ENCODE results near the gene STX1B. TPM values are rescaled to one million over a fixed set of nuclear protein-coding genes. Genes with fewer than 3 reads are reported as not detected.

Gene STX1B
- total RNA-seq, 2 donors from 2014 or later, result 0.35 to 0.52 TPM

DNA sequence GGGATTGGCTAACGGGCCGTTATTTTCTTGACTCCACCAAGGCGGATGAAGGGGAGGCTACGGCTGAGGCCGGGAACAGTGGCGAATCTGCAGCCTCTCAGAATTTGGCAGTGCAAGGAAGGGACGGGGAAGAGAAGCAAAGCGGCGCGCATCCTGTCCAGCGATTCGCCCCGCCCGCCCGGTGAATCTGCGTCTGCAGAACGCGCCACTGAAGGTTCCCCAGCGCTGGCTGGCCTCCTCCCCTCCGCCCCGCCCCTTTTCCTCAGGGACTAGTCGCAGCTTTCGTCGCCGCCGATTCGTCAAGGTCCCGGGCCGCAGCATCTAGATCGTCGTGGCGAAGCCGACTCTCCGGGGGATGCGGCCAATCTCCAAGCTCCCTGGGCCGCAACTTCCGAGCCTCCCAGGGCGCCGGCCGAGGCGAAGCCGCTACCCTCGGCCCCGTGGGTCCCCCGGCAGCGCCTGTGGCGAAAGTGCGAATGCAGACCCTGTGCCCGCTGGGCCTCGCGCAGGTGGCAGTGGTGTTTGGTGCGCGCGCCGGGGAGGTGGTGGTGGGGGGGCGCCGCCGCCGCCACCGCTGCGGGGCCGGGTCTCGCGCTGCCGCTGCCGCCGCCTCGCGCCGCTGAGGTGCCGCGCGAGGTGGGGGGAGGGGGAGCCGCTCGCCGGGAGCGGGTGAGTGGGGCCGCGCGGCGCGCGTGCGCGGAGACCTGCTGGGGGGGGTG, 52.8 kb downstream of the STX1B start, which contains the start of gene SETD1A:
SETD1A (plus strand) TSS at position 299 of the 719 bp plus-strand sequence. CDS start 978 bp downstream, outside the sequence.
- peak within 1 kb of the TSS; percentile 85 for H3K27ac ChIP-seq

GRCh38 chr16:30956601-30957455, 53.6 kb downstream of the STX1B start:
- TF ChIP-seq, protein P1, sequence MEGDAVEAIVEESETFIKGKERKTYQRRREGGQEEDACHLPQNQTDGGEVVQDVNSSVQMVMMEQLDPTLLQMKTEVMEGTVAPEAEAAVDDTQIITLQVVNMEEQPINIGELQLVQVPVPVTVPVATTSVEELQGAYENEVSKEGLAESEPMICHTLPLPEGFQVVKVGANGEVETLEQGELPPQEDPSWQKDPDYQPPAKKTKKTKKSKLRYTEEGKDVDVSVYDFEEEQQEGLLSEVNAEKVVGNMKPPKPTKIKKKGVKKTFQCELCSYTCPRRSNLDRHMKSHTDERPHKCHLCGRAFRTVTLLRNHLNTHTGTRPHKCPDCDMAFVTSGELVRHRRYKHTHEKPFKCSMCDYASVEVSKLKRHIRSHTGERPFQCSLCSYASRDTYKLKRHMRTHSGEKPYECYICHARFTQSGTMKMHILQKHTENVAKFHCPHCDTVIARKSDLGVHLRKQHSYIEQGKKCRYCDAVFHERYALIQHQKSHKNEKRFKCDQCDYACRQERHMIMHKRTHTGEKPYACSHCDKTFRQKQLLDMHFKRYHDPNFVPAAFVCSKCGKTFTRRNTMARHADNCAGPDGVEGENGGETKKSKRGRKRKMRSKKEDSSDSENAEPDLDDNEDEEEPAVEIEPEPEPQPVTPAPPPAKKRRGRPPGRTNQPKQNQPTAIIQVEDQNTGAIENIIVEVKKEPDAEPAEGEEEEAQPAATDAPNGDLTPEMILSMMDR (IDR thresholded peaks at IDR 0.05), result no peak
- peaks cover 8% of the 10 kb centered on the region for H3K4me1 ChIP-seq
- intact Hi-C loops (cut with DNase I), result no loop called here

More for the DNA sequence above, 52.8 kb downstream of the STX1B start, which contains the start of gene SETD1A:
- intact Hi-C loops (cut with DNase I), result no loop called here
- H3K9ac ChIP-seq (ENCODE audit: low read depth in 2 of 2, low read length in 2 of 2), result peak within 1 kb of the TSS; percentile 86 to 89
- no peaks in the 10 kb centered on the region for H3K9me3 ChIP-seq
- TF ChIP-seq, protein P1 (IDR thresholded peaks at IDR 0.05), result no peak
- peak; percentile 96 for DNase-seq
- H3K4me1 ChIP-seq, result peaks cover 8% of the 10 kb centered on the region
- peak within 1 kb of the TSS; percentile 58 for H3K4me3 ChIP-seq
- peaks cover 10% of the 10 kb centered on the region for H3K36me3 ChIP-seq
- H3K27me3 ChIP-seq, result no peaks in the 10 kb centered on the region

DNA sequence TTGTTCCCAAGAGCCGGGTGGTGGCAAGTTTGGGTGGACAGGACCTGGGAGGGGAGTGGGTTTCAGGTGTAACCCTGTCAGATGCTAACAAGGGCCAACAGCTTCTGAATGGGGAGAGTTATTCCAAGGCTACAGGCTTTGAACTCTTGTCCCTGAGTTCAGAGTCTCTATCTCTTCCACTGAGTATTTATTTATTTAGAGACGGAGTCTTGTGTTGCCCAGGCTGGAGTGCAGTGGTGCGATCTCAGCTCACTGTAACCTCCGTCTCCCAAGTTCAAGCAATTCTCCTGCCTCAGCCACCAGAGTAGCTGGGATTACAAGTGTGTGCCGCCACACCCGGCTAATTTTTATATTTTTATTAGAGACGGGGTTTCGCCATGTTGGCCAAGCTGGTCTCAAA, 55.4 kb downstream of the STX1B start:
- H3K36me3 ChIP-seq, result no peaks in the 10 kb centered on the region
- H3K4me1 ChIP-seq, result peaks cover 17% of the 10 kb centered on the region
- H3K9me3 ChIP-seq, result no peaks in the 10 kb centered on the region
- intact Hi-C loops (cut with DNase I), result no loop called here
- no peak overlapping the region for H3K27ac ChIP-seq
- no peak for DNase-seq
- no peaks in the 10 kb centered on the region for H3K27me3 ChIP-seq
- no peak overlapping the region for H3K4me3 ChIP-seq
- no peak overlapping the region for H3K9ac ChIP-seq (ENCODE audit: low read depth in 2 of 2, low read length in 2 of 2)
- TF ChIP-seq, protein P1 (IDR thresholded peaks at IDR 0.05), result no peak

More at GRCh38 chr16:30956601-30957455, 53.6 kb downstream of the STX1B start:
- Histone ChIP-seq H3K4me3 (peak overlapping the region; percentile 58), H3K27ac (peak overlapping the region; percentile 85), H3K27me3 (no peaks in the 10 kb centered on the region), H3K36me3 (peaks cover 6% of the 10 kb centered on the region), H3K9me3 (no peaks in the 10 kb centered on the region), H3K9ac (ENCODE audit: low read depth in 2 of 2, low read length in 2 of 2) (peak overlapping the region; percentile 86 to 89)
- DNase-seq, result peak; percentile 86

- TF ChIP-seq, protein P1 (IDR thresholded peaks at IDR 0.05), result peak; percentile 61
- intact Hi-C loops (cut with DNase I), result no loop called here
- Histone ChIP-seq H3K27ac (no peak overlapping the region), H3K4me1 (peaks cover 14% of the 10 kb centered on the region), H3K27me3 (no peaks in the 10 kb centered on the region), H3K9me3 (no peaks in the 10 kb centered on the region), H3K4me3 (no peak overlapping the region), H3K9ac (ENCODE audit: low read depth in 2 of 2, low read length in 2 of 2) (no peak overlapping the region), H3K36me3 (no peaks in the 10 kb centered on the region)
- DNase-seq, result peak; percentile 70
Observed at GRCh38 chr16:30953511-30954124, 56.8 kb downstream of the STX1B start.

DNA sequence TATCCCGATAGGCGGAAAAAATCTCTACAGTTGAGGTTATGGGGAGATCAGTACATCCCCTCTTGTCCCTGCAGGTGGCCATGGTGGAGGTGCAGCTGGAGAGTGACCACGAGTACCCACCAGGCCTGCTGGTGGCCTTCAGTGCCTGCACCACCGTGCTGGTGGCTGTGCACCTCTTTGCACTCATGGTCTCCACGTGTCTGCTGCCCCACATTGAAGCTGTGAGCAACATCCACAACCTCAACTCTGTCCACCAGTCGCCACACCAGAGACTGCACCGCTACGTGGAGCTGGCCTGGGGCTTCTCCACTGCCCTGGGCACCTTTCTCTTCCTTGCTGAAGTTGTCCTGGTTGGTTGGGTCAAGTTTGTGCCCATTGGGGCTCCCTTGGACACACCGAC, 57.3 kb downstream of the STX1B start:
- TF ChIP-seq, protein P1 (IDR thresholded peaks at IDR 0.05), result no peak
- H3K4me1 ChIP-seq, result peaks cover 12% of the 10 kb centered on the region
- H3K27me3 ChIP-seq, result no peaks in the 10 kb centered on the region
- H3K9ac ChIP-seq (ENCODE audit: low read depth in 2 of 2, low read length in 2 of 2), result no peak overlapping the region
- no peaks in the 10 kb centered on the region for H3K9me3 ChIP-seq
- DNase-seq, result no peak
- no peak overlapping the region for H3K4me3 ChIP-seq
- intact Hi-C loops (cut with DNase I), result no loop called here
- H3K36me3 ChIP-seq, result no peaks in the 10 kb centered on the region
- no peak overlapping the region for H3K27ac ChIP-seq
